T-cell (primary cell): ENCODE data around the gene ARHGEF28. TPM values are rescaled to one million over a fixed set of nuclear protein-coding genes. Genes with fewer than 3 reads are reported as not detected.

Experiments used
- ATAC-seq, 4 experiments: fragments of 200-7000 bp in 3 of 4; fragments of 150-1000 bp in 1 of 4; cut with Tn5 transposase; replicated peaks in 1 of 4; 1 replicate in 3 of 4; 2 replicates in 1 of 4; pipeline ENCODE4 v1.10.0; 2021; ENCODE audit warnings: moderate library complexity in 3 of 4, mild to moderate bottlenecking in 2 of 4, moderate number of reproducible peaks in 1 of 4
- CTCF ChIA-PET, 2 donors: fragments of 300-600 bp; sonication (Branson Sonifier 250); formaldehyde crosslinking; loops; one replicate each; lab custom pipeline; 2022; ENCODE audit warnings: antibody characterized with exemption in 2 of 2; lab: Charles Lee
- POLR2A ChIA-PET, 2 donors: fragments of 300-600 bp; sonication (Branson Sonifier 250); formaldehyde crosslinking; loops; one replicate each; lab custom pipeline; 2022; ENCODE audit warnings: antibody characterized with exemption in 2 of 2; lab: Charles Lee
- DNase-seq, 35 experiments: peaks; one replicate each; pipeline versions ENCODE4 v3.0.0 to v3.0.0-alpha.2; 2013 to 2023
- H3K27ac ChIP-seq: one replicate; pipeline ENCODE4 v1.5.1; 2013; ENCODE audit warnings: low read length
- H3K27me3 ChIP-seq, 2 experiments: replicated peaks in 1 of 2; 1 replicate in 1 of 2; 2 replicates in 1 of 2; pipeline versions ENCODE4 v1.6.1 to v1.7.0; 2013; ENCODE audit warnings: low read length in 1 of 2, mixed read lengths in 1 of 2; ENCODE audit not compliant: control insufficient read depth in 2 of 2, insufficient read depth in 2 of 2; ENCODE audit errors: extremely low read depth in 1 of 2
- H3K36me3 ChIP-seq, 2 donors: 1 replicate in 1 of 2; 2 replicates in 1 of 2; pipeline versions ENCODE4 v1.6.1 to v1.7.0; 2013; ENCODE audit warnings: low read length in 1 of 2; ENCODE audit not compliant: control insufficient read depth in 2 of 2, insufficient read depth in 1 of 2; ENCODE audit errors: extremely low read depth in 1 of 2
- H3K4me1 ChIP-seq, 2 experiments: 1 replicate in 1 of 2; 2 replicates in 1 of 2; pipeline versions ENCODE4 v1.6.1 to v1.7.0; 2013; ENCODE audit warnings: low read length in 2 of 2, mixed read lengths in 1 of 2; ENCODE audit not compliant: insufficient read depth in 2 of 2, control insufficient read depth in 1 of 2; ENCODE audit errors: extremely low read depth in 1 of 2
- H3K4me3 ChIP-seq, 2 donors: 1 replicate in 1 of 2; 2 replicates in 1 of 2; pipeline versions ENCODE4 v1.5.1 to v1.7.0; 2013; ENCODE audit warnings: mild to moderate bottlenecking in 2 of 2, low read length in 1 of 2, moderate library complexity in 1 of 2; ENCODE audit not compliant: control insufficient read depth in 1 of 2; ENCODE audit errors: extremely low read depth in 1 of 2
- H3K9me3 ChIP-seq: 2 replicates; pipeline ENCODE4 v1.7.0; 2013
- H3K27ac Mint-ChIP-seq, 2 donors: one replicate each; pipeline ENCODE4 v1.8.0; 2020 to 2021; ENCODE audit warnings: mild to moderate bottlenecking in 2 of 2, mixed read lengths in 2 of 2
- H3K27me3 Mint-ChIP-seq, 2 donors: one replicate each; pipeline ENCODE4 v1.8.0; 2021 to 2022; ENCODE audit warnings: mixed read lengths in 2 of 2
- H3K36me3 Mint-ChIP-seq: one replicate; pipeline ENCODE4 v1.8.0; 2021; ENCODE audit warnings: mixed read lengths
- H3K4me1 Mint-ChIP-seq, 3 donors: one replicate each; pipeline ENCODE4 v1.8.0; 2020 to 2022; ENCODE audit warnings: mixed read lengths in 3 of 3, mild to moderate bottlenecking in 1 of 3
- H3K4me3 Mint-ChIP-seq, 3 donors: one replicate each; pipeline ENCODE4 v1.8.0; 2020 to 2022; ENCODE audit warnings: mild to moderate bottlenecking in 3 of 3, mixed read lengths in 3 of 3, moderate library complexity in 3 of 3
- H3K9me3 Mint-ChIP-seq, 3 donors: one replicate each; pipeline ENCODE4 v1.8.0; 2020 to 2022; ENCODE audit warnings: mixed read lengths in 3 of 3
- WGBS: methylation state at CpG from one replicate; pipeline ENCODE4 v1.1.5; 2013; ENCODE audit warnings: missing lambda C conversion rate; ENCODE audit not compliant: insufficient coverage; 5-methylcytosine and 5-hydroxymethylcytosine counted together
- total RNA-seq, 35 experiments: library from RNA in 6 of 35; stranded (reverse) in 6 of 35; fragments of 120-200 nt in 1 of 35; gene quantifications; one replicate each; pipeline versions ENCODE4 v1.2.1 to v1.2.4 and lab custom pipeline; 2013 to 2026

The ARHGEF28 gene
- total RNA-seq, 5 donors from 2014 or later (not counting 1 experiment from before 2014, with no cell fraction given), result 0.05 to 0.73 (median 0.36) TPM

GRCh38 chr5:73801686-73802085 is 175.7 kb downstream of the ARHGEF28 start:
- peaks cover 0 to 3% of the 10 kb centered on the region in 2 experiments for H3K27me3 ChIP-seq
- Mint-ChIP-seq H3K9me3 (no peaks in the 10 kb centered on the region), H3K27ac (no peak overlapping the region), H3K36me3 (no peaks in the 10 kb centered on the region), H3K4me1 (no peaks in the 10 kb centered on the region), H3K27me3 (peaks cover 21 to 29% of the 10 kb centered on the region in 2 donors), H3K4me3 (no peak overlapping the region)
- ChIA-PET POLR2A (no interaction called here), CTCF (no interaction called here)
- no CpG with 5 or more reads among the region's 2 CpGs for WGBS
- H3K9me3 ChIP-seq, result no peaks in the 10 kb centered on the region
- H3K4me3 ChIP-seq, result no peak overlapping the region
- no peaks in the 10 kb centered on the region for H3K36me3 ChIP-seq
- H3K27ac ChIP-seq, result no peak overlapping the region
- ATAC-seq (no peak), DNase-seq (no peak)
- H3K4me1 ChIP-seq, result no peaks in the 10 kb centered on the region

GRCh38 chr5:73805449-73805848 is 179.5 kb downstream of the ARHGEF28 start:
- no peak for ATAC-seq
- Histone ChIP-seq H3K4me1 (no peaks in the 10 kb centered on the region), H3K27me3 (peaks cover 0 to 2% of the 10 kb centered on the region in 2 experiments), H3K4me3 (no peak overlapping the region), H3K27ac (no peak overlapping the region), H3K9me3 (no peaks in the 10 kb centered on the region), H3K36me3 (no peaks in the 10 kb centered on the region)
- Mint-ChIP-seq H3K4me1 (no peaks in the 10 kb centered on the region), H3K36me3 (no peaks in the 10 kb centered on the region), H3K9me3 (no peaks in the 10 kb centered on the region), H3K27ac (no peak overlapping the region), H3K4me3 (no peak overlapping the region), H3K27me3 (peaks cover 11 to 14% of the 10 kb centered on the region in 2 donors)
- WGBS, result no CpG with 5 or more reads among the region's 3 CpGs
- POLR2A ChIA-PET, result no interaction called here
- CTCF ChIA-PET, result no interaction called here
- no peak for DNase-seq

- CTCF ChIA-PET, result interaction anchor here (0.7 to 1.1 kb wide), 4 partner anchors 9 to 1340 kb away, joined by 3 to 8 read pairs (median 3); no protein-coding TSS in a partner anchor
- Mint-ChIP-seq H3K36me3 (no peaks in the 10 kb centered on the region), H3K27ac (no peak overlapping the region), H3K27me3 (peaks cover 7 to 15% of the 10 kb centered on the region in 2 donors), H3K4me3 (no peak overlapping the region), H3K9me3 (no peaks in the 10 kb centered on the region), H3K4me1 (no peaks in the 10 kb centered on the region)
- ATAC-seq (no peak), DNase-seq (no peak)
- no peaks in the 10 kb centered on the region for H3K4me1 ChIP-seq
- 100% methylated on average over 1 of the region's 2 CpGs for WGBS
- H3K27me3 ChIP-seq, result peaks cover 2 to 3% of the 10 kb centered on the region in 2 experiments
- no peak overlapping the region for H3K27ac ChIP-seq
- H3K4me3 ChIP-seq, result no peak overlapping the region
- H3K9me3 ChIP-seq, result no peaks in the 10 kb centered on the region
- H3K36me3 ChIP-seq, result no peaks in the 10 kb centered on the region
- POLR2A ChIA-PET, result no interaction called here
Observed at GRCh38 chr5:73808911-73809310, 182.9 kb downstream of the ARHGEF28 start.

GRCh38 chr5:73810429-73810828 is 184.4 kb downstream of the ARHGEF28 start:
- no CpG with 5 or more reads among the region's 3 CpGs for WGBS
- H3K27me3 ChIP-seq, result peaks cover 2 to 3% of the 10 kb centered on the region in 2 experiments
- no peaks in the 10 kb centered on the region for H3K9me3 ChIP-seq
- H3K27ac ChIP-seq, result no peak overlapping the region
- H3K27me3 Mint-ChIP-seq, result peaks cover 8 to 24% of the 10 kb centered on the region in 2 donors
- no peak overlapping the region for H3K27ac Mint-ChIP-seq
- H3K36me3 ChIP-seq, result no peaks in the 10 kb centered on the region
- no peak for DNase-seq
- no peaks in the 10 kb centered on the region for H3K36me3 Mint-ChIP-seq
- H3K9me3 Mint-ChIP-seq, result no peaks in the 10 kb centered on the region
- ChIA-PET POLR2A (no interaction called here), CTCF (no interaction called here)
- H3K4me1 Mint-ChIP-seq, result no peaks in the 10 kb centered on the region
- no peak overlapping the region for H3K4me3 Mint-ChIP-seq
- ATAC-seq, result no peak
- no peak overlapping the region for H3K4me3 ChIP-seq
- H3K4me1 ChIP-seq, result no peaks in the 10 kb centered on the region

- Histone ChIP-seq H3K27me3 (peaks cover 2 to 3% of the 10 kb centered on the region in 2 experiments), H3K4me1 (no peaks in the 10 kb centered on the region), H3K9me3 (no peaks in the 10 kb centered on the region), H3K27ac (no peak overlapping the region), H3K36me3 (no peaks in the 10 kb centered on the region), H3K4me3 (no peak overlapping the region)
- no peak overlapping the region for H3K27ac Mint-ChIP-seq
- H3K4me1 Mint-ChIP-seq, result no peaks in the 10 kb centered on the region
- ChIA-PET POLR2A (no interaction called here), CTCF (no interaction called here)
- H3K36me3 Mint-ChIP-seq, result no peaks in the 10 kb centered on the region
- ATAC-seq, result no peak
- H3K4me3 Mint-ChIP-seq, result no peak overlapping the region
- no peak for DNase-seq
- WGBS, result 54% methylated on average over 4 of the region's 6 CpGs
- H3K27me3 Mint-ChIP-seq, result peaks cover 12 to 28% of the 10 kb centered on the region in 2 donors
- no peaks in the 10 kb centered on the region for H3K9me3 Mint-ChIP-seq
Observed at GRCh38 chr5:73812457-73812856, 186.5 kb downstream of the ARHGEF28 start.

- 52% methylated on average over 5 of the region's 9 CpGs for WGBS
- Mint-ChIP-seq H3K27ac (no peak overlapping the region), H3K36me3 (no peaks in the 10 kb centered on the region), H3K9me3 (no peaks in the 10 kb centered on the region), H3K4me1 (no peaks in the 10 kb centered on the region), H3K27me3 (peaks cover 12 to 28% of the 10 kb centered on the region in 2 donors), H3K4me3 (no peak overlapping the region)
- no peak overlapping the region for H3K4me3 ChIP-seq
- no peaks in the 10 kb centered on the region for H3K36me3 ChIP-seq
- no peaks in the 10 kb centered on the region for H3K4me1 ChIP-seq
- no peak overlapping the region for H3K27ac ChIP-seq
- ChIA-PET CTCF (interaction anchor here in 1 of 2 donors (0.6 kb wide), 1 partner anchor 9 kb away, joined by 3 read pairs; no protein-coding TSS in a partner anchor), POLR2A (no interaction called here)
- DNase-seq (no peak), ATAC-seq (no peak)
- peaks cover 2 to 3% of the 10 kb centered on the region in 2 experiments for H3K27me3 ChIP-seq
- H3K9me3 ChIP-seq, result no peaks in the 10 kb centered on the region
Observed at GRCh38 chr5:73812962-73813588, 187.1 kb downstream of the ARHGEF28 start.
